Measurements from ENCODE around the gene RGCC.
A peak's percentile ranks its signal among the peaks of the same experiment; 100 is the strongest.
"Not testable (repeated sequence)": the region's sequence is repeated elsewhere in the genome, so short reads cannot be mapped to it uniquely, and the experiment has no call there.

The RGCC gene

GRCh38 chr13:41503356-41503755, 46.0 kb downstream of the RGCC start:
- no peak for TF ChIP-seq CTCF (IDR thresholded peaks at IDR 0.05; ENCODE audit: low read depth, low read length)
- no peak overlapping the region for H3K4me3 ChIP-seq (replicated peaks in 1 of 2; ENCODE audit: low read depth in 2 of 2, low read length in 2 of 2)
- no peak for DNase-seq (ENCODE audit: low read depth in 2 of 2)

- DNase-seq (ENCODE audit: low read depth in 2 of 2); H3K4me3 ChIP-seq (replicated peaks in 1 of 2; ENCODE audit: low read depth in 2 of 2, low read length in 2 of 2): not testable (repeated sequence)
These were observed 47.3 kb downstream of the RGCC start for GRCh38 chr13:41504657-41505056.

GRCh38 chr13:41505209-41505835, 48.0 kb downstream of the RGCC start:
- no peak overlapping the region for H3K4me3 ChIP-seq (replicated peaks in 1 of 2; ENCODE audit: low read depth in 2 of 2, low read length in 2 of 2)
- DNase-seq (ENCODE audit: low read depth in 2 of 2) = peak; percentile 83 to 92
- no peak for TF ChIP-seq CTCF (IDR thresholded peaks at IDR 0.05; ENCODE audit: low read depth, low read length)

GRCh38 chr13:41506312-41506711, 49.0 kb downstream of the RGCC start:
- no peak overlapping the region for H3K4me3 ChIP-seq (replicated peaks in 1 of 2; ENCODE audit: low read depth in 2 of 2, low read length in 2 of 2)
- TF ChIP-seq CTCF (IDR thresholded peaks at IDR 0.05; ENCODE audit: low read depth, low read length) = no peak
- no peak for DNase-seq (ENCODE audit: low read depth in 2 of 2)

- H3K4me3 ChIP-seq (replicated peaks in 1 of 2; ENCODE audit: low read depth in 2 of 2, low read length in 2 of 2) = no peak overlapping the region
- no peak for TF ChIP-seq CTCF (IDR thresholded peaks at IDR 0.05; ENCODE audit: low read depth, low read length)
- no peak for DNase-seq (ENCODE audit: low read depth in 2 of 2)
These were observed 52.6 kb downstream of the RGCC start for GRCh38 chr13:41509971-41510370.

- no peak for TF ChIP-seq CTCF (IDR thresholded peaks at IDR 0.05; ENCODE audit: low read depth, low read length)
- H3K4me3 ChIP-seq (replicated peaks in 1 of 2; ENCODE audit: low read depth in 2 of 2, low read length in 2 of 2) = no peak overlapping the region
- no peak for DNase-seq (ENCODE audit: low read depth in 2 of 2)
These were observed 54.5 kb downstream of the RGCC start for GRCh38 chr13:41511827-41512226.

GRCh38 chr13:41512441-41512840, 55.1 kb downstream of the RGCC start:
- no peak for DNase-seq (ENCODE audit: low read depth in 2 of 2)
- TF ChIP-seq CTCF (IDR thresholded peaks at IDR 0.05; ENCODE audit: low read depth, low read length) = no peak
- H3K4me3 ChIP-seq (replicated peaks in 1 of 2; ENCODE audit: low read depth in 2 of 2, low read length in 2 of 2) = no peak overlapping the region
